ENCODE results near the gene TRABD2B. TPM values are rescaled to one million over a fixed set of nuclear protein-coding genes. Genes with fewer than 3 reads are reported as not detected.

Gene TRABD2B
- total and polyA plus RNA-seq, 4 donors, result 0.28 to 2.6 (median 1.3) TPM

GRCh38 chr1:48025076-48025475 is 27.9 kb upstream of the TRABD2B start (continued):
- TF ChIP-seq HNF4A (conservative IDR thresholded peaks at IDR 0.05) (no peak), JUND (IDR thresholded peaks at IDR 0.05) (no peak), FOXA2 (IDR thresholded peaks at IDR 0.05) (no peak), YY1 (IDR thresholded peaks at IDR 0.05) (no peak), GABPA (IDR thresholded peaks at IDR 0.05 in 1 of 2, conservative IDR thresholded peaks at IDR 0.05 in 1 of 2) (no peak), TAF1 (conservative IDR thresholded peaks at IDR 0.05) (no peak), MAX (IDR thresholded peaks at IDR 0.05) (no peak)

DNA sequence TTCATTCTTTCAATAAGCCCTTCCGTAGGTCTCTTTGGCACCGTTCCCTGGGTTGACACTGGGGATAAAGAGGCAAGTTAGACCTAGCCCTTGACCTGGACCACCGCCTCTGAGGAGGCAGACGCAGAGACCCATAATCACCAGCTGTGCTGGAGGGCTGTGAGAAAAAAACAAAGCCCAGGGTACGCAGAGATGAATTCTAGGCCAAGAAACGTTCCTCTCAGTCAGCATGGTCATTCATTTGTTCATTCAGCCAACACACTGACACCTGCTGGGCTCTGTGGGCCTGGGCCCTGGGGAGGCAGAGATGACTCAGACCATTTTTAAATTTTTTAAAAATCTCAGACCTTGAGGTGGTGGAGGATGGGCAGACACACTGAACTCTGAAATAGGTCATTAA is 26.3 kb upstream of the TRABD2B start:
- no peak for DNase-seq (ENCODE audit: low spot score)
- TF ChIP-seq REST (IDR thresholded peaks at IDR 0.05) (no peak), MAX (IDR thresholded peaks at IDR 0.05) (no peak), TAF1 (conservative IDR thresholded peaks at IDR 0.05) (no peak), ZBTB33 (IDR thresholded peaks at IDR 0.05) (no peak), FOXA1 (IDR thresholded peaks at IDR 0.05) (no peak), HNF4G (IDR thresholded peaks at IDR 0.05) (no peak), CTCF (IDR thresholded peaks at IDR 0.05; ENCODE audit: low read depth, low read length, missing input control) (no peak), SP1 (IDR thresholded peaks at IDR 0.05) (no peak), JUND (IDR thresholded peaks at IDR 0.05) (no peak), EGR1 (IDR thresholded peaks at IDR 0.05; ENCODE audit: low read depth in 2 of 2) (no peak), RAD21 (IDR thresholded peaks at IDR 0.05) (no peak), FOXA2 (IDR thresholded peaks at IDR 0.05) (no peak), RXRA (IDR thresholded peaks at IDR 0.05) (no peak), GABPA (IDR thresholded peaks at IDR 0.05 in 1 of 2, conservative IDR thresholded peaks at IDR 0.05 in 1 of 2) (no peak)
- no peaks in the 10 kb centered on the region for H3K4me1 ChIP-seq (ENCODE audit: control insufficient read depth in 4 of 4, insufficient read depth in 4 of 4, low read length in 3 of 4)
- no peak overlapping the region for H3K4me3 ChIP-seq (ENCODE audit: low read depth in 1 of 3, low read length in 3 of 3)
- no peak overlapping the region for H3K9ac ChIP-seq (ENCODE audit: low read depth in 1 of 2, low read length in 2 of 2)
- no peaks in the 10 kb centered on the region for H3K27me3 ChIP-seq (ENCODE audit: control insufficient read depth in 4 of 4, insufficient read depth in 4 of 4, low read length in 3 of 4)
- no peak overlapping the region for H3K27ac ChIP-seq (ENCODE audit: low read depth in 1 of 2, low read length in 2 of 2)
- H3K9me3 ChIP-seq (ENCODE audit: control insufficient read depth in 4 of 4, low read length in 3 of 4), result no peaks in the 10 kb centered on the region
- WGBS, result 94% methylated on average over 6 of the region's 6 CpGs
- H3K36me3 ChIP-seq (ENCODE audit: control insufficient read depth in 4 of 4, insufficient read depth in 3 of 4, low read depth in 1 of 4, low read length in 3 of 4), result no peaks in the 10 kb centered on the region
